ENCODE data around the gene CCDC85A. TPM values are rescaled to one million over a fixed set of nuclear protein-coding genes. Genes with fewer than 3 reads are reported as not detected.

The CCDC85A gene
- total RNA-seq, 1 experiment from 2014 or later = 1.1 TPM

DNA sequence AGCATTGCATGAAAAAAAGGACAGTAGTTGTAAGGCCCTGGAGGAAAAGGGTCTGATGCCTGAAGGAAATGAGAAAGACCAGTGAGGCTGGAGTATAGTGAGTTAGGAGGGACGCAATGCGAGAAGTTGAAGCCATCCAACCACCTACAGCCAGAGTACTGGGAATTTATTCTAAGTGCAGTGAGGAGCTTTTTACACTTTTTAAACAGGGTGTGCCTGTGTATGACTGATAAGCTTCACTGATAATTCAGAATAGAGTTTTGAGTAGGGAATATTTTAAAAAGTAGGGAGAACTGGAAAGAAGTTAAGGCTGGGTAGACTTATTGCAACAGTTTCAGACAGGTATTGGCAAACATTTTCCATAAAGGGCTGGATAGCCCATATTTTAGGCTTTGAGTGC is 35.9 kb upstream of the CCDC85A start:
- H4K20me1 ChIP-seq (ENCODE audit: low read length) = no peaks in the 10 kb centered on the region
- ChIA-PET POLR2A (ENCODE audit: unreplicated experiment) (no interaction called here), CTCF (no interaction called here)
- H3K27me3 ChIP-seq (ENCODE audit: low read length) = peaks cover 53% of the 10 kb centered on the region
- H3K9ac ChIP-seq (ENCODE audit: low read length) = no peak overlapping the region
- H3K36me3 ChIP-seq (ENCODE audit: low read depth, low read length) = no peaks in the 10 kb centered on the region
- TF ChIP-seq EZH2phosphoT487 (IDR thresholded peaks at IDR 0.05; ENCODE audit: borderline replicate concordance, low read length) = no peak
- TF ChIP-seq CTCF (conservative IDR thresholded peaks at IDR 0.05; ENCODE audit: low read depth, low read length) = no peak
- no peak for TF ChIP-seq EZH2 (IDR thresholded peaks at IDR 0.05; ENCODE audit: low read length, unreplicated experiment)
- intact Hi-C loops (cut with micrococcal nuclease) = no loop called here
- no peak overlapping the region for H3K27ac ChIP-seq (ENCODE audit: low read length)
- H3K4me2 ChIP-seq (ENCODE audit: low read length) = no peak overlapping the region
- H3F3A ChIP-seq (ENCODE audit: low read length, unreplicated experiment) = no peaks in the 10 kb centered on the region
- H3K4me1 ChIP-seq (ENCODE audit: insufficient read depth, low read length) = no peaks in the 10 kb centered on the region
- DNase-seq (no peak), ATAC-seq (no peak)
- H3K9me3 ChIP-seq (ENCODE audit: low read length) = no peaks in the 10 kb centered on the region
- no peak overlapping the region for H2AFZ ChIP-seq (ENCODE audit: low read length)
- no TSS peak for BruUV-seq (replicated peaks)
- H3K9me2 ChIP-seq (replicated peaks; ENCODE audit: low read length) = no peaks in the 10 kb centered on the region
- H3K4me3 ChIP-seq (ENCODE audit: low read length) = no peak overlapping the region
- H3K79me2 ChIP-seq (ENCODE audit: low read length) = no peaks in the 10 kb centered on the region

GRCh38 chr2:56148825-56149224 is 35.0 kb upstream of the CCDC85A start:
- POLR2A ChIA-PET (ENCODE audit: unreplicated experiment) = no interaction called here
- ATAC-seq (no peak), DNase-seq (no peak)
- Histone ChIP-seq H4K20me1 (ENCODE audit: low read length) (no peaks in the 10 kb centered on the region), H3K4me3 (ENCODE audit: low read length) (no peak overlapping the region), H3K36me3 (ENCODE audit: low read depth, low read length) (no peaks in the 10 kb centered on the region), H3F3A (ENCODE audit: low read length, unreplicated experiment) (no peaks in the 10 kb centered on the region), H3K27me3 (ENCODE audit: low read length) (peaks cover 54% of the 10 kb centered on the region), H3K4me2 (ENCODE audit: low read length) (no peak overlapping the region), H3K9me2 (replicated peaks; ENCODE audit: low read length) (no peaks in the 10 kb centered on the region), H3K4me1 (ENCODE audit: insufficient read depth, low read length) (no peaks in the 10 kb centered on the region), H3K79me2 (ENCODE audit: low read length) (no peaks in the 10 kb centered on the region), H3K9ac (ENCODE audit: low read length) (no peak overlapping the region), H3K27ac (ENCODE audit: low read length) (no peak overlapping the region), H3K9me3 (ENCODE audit: low read length) (no peaks in the 10 kb centered on the region), H2AFZ (ENCODE audit: low read length) (no peak overlapping the region)
- intact Hi-C loops (cut with micrococcal nuclease) = no loop called here
- no peak for TF ChIP-seq CTCF (conservative IDR thresholded peaks at IDR 0.05; ENCODE audit: low read depth, low read length)
- no peak for TF ChIP-seq EZH2 (IDR thresholded peaks at IDR 0.05; ENCODE audit: low read length, unreplicated experiment)
- TF ChIP-seq EZH2phosphoT487 (IDR thresholded peaks at IDR 0.05; ENCODE audit: borderline replicate concordance, low read length) = no peak
- BruUV-seq (replicated peaks) = no TSS peak
- CTCF ChIA-PET = no interaction called here

DNA sequence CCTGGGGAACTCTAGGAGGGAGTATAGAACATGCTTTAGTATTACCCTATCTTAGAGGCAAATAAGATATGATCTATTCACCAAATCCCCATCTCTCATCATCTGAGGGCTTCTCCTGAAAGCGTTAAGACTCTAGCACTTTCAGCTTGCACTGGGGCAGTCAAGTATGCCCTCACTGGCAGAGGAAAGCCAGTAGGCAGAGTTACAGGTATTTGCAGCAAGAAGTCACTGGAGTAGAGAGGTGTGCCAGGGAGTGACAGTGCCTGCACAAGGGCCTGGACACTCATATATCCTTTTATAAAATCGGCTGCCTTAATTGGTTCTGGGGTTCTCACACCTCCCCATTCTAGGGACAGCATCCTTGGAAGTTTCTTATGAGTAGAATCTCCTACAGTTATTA is 31.9 kb upstream of the CCDC85A start:
- no TSS peak for BruUV-seq (replicated peaks)
- H3K27me3 ChIP-seq (ENCODE audit: low read length) = peaks cover 52% of the 10 kb centered on the region
- no peak overlapping the region for H3K9ac ChIP-seq (ENCODE audit: low read length)
- intact Hi-C loops (cut with micrococcal nuclease) = no loop called here
- H3K27ac ChIP-seq (ENCODE audit: low read length) = no peak overlapping the region
- H3K79me2 ChIP-seq (ENCODE audit: low read length) = no peaks in the 10 kb centered on the region
- CTCF ChIA-PET = no interaction called here
- no peak overlapping the region for H3K4me2 ChIP-seq (ENCODE audit: low read length)
- H3K4me1 ChIP-seq (ENCODE audit: insufficient read depth, low read length) = no peaks in the 10 kb centered on the region
- H3F3A ChIP-seq (ENCODE audit: low read length, unreplicated experiment) = no peaks in the 10 kb centered on the region
- H3K4me3 ChIP-seq (ENCODE audit: low read length) = no peak overlapping the region
- no peaks in the 10 kb centered on the region for H4K20me1 ChIP-seq (ENCODE audit: low read length)
- no peak for ATAC-seq
- no peaks in the 10 kb centered on the region for H3K36me3 ChIP-seq (ENCODE audit: low read depth, low read length)
- POLR2A ChIA-PET (ENCODE audit: unreplicated experiment) = no interaction called here
- DNase-seq = no peak
- TF ChIP-seq EZH2 (IDR thresholded peaks at IDR 0.05; ENCODE audit: low read length, unreplicated experiment) (no peak), EZH2phosphoT487 (IDR thresholded peaks at IDR 0.05; ENCODE audit: borderline replicate concordance, low read length) (no peak), CTCF (conservative IDR thresholded peaks at IDR 0.05; ENCODE audit: low read depth, low read length) (no peak)
- no peaks in the 10 kb centered on the region for H3K9me3 ChIP-seq (ENCODE audit: low read length)
- no peaks in the 10 kb centered on the region for H3K9me2 ChIP-seq (replicated peaks; ENCODE audit: low read length)
- H2AFZ ChIP-seq (ENCODE audit: low read length) = no peak overlapping the region
